SW 1271 (cell line): ENCODE data around the gene ZNF513.
A peak's percentile ranks its signal among the peaks of the same experiment; 100 is the strongest.

Experiments
- DNase-seq, 2 experiments: peaks; one replicate each; lab custom pipeline; 2025; lab: John Stamatoyannopoulos, UW

Gene ZNF513

GRCh38 chr2:27381577-27382181 is 1.1 kb upstream of the ZNF513 start:
- DNase-seq = no peak

- peak; percentile 74 to 88 for DNase-seq
Measured at GRCh38 chr2:27379836-27380625, 503 bp downstream of the ZNF513 start.

GRCh38 chr2:27379383-27379835 is 1.1 kb downstream of the ZNF513 start:
- no peak for DNase-seq

DNA sequence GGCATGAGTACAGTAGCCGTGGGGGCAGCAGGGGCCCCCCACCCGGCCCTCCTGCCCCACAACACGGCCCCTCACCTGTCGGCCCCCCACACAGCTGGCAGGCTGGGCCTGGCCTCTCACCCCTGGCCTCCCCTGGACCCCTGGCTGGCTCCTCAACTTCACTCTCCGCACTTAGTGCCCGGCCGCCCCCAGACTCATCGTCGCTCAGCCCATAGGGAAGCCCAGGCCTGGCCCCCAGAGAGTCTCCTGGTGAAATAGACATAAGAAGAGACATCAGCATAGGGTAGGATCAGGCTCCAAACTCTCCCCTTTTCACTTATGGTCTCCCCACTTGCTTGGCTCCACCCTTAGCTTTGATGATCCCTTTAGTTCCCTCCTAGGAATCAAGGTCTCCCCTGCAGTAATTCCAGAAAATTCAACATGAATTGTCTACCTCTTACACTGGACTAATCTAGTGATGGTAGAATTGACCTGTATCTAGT is 1.7 kb downstream of the ZNF513 start:
- DNase-seq = no peak

- DNase-seq = peak; percentile 38 to 51
Measured at GRCh38 chr2:27378096-27378808, 2.3 kb downstream of the ZNF513 start.

- DNase-seq = no peak
Measured at GRCh38 chr2:27377618-27378095, 2.9 kb downstream of the ZNF513 start.

DNA sequence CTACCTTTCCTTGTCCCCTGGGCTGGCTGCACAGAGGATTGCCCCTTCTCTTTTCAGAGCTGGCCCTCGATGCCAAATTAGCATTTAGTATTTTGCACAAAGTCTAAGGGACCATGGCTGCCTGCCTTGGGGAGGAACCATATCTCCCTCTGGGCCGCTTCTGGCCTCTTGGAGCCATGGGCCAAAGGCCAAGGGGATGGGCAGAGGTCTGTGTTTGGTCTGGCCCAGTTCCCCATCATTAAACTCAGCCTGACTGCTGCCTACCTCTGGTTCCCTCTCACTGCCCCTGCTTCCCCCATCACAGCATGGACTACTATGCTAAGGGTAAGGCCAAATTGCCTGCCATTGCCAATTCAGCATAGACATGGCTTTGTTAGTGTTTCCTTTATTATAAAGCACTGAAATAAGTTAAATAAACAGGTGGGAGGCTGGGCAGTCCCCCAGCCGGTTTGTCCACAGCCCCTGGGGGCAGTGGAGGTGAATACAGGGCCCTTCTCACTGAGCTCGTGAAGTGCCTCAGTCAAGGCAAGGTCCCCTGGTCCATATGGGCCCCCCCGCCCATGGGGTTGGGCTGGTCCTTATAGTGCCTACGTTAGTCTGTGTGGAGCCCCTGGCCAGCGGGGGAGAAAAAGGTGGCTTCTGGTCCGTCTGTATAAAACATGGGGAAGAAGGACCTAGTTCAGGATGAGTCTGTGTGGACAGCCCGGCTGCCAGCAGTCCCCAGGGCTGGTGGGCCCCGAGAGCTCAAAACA is 3.5 kb downstream of the ZNF513 start:
- no peak for DNase-seq

DNA sequence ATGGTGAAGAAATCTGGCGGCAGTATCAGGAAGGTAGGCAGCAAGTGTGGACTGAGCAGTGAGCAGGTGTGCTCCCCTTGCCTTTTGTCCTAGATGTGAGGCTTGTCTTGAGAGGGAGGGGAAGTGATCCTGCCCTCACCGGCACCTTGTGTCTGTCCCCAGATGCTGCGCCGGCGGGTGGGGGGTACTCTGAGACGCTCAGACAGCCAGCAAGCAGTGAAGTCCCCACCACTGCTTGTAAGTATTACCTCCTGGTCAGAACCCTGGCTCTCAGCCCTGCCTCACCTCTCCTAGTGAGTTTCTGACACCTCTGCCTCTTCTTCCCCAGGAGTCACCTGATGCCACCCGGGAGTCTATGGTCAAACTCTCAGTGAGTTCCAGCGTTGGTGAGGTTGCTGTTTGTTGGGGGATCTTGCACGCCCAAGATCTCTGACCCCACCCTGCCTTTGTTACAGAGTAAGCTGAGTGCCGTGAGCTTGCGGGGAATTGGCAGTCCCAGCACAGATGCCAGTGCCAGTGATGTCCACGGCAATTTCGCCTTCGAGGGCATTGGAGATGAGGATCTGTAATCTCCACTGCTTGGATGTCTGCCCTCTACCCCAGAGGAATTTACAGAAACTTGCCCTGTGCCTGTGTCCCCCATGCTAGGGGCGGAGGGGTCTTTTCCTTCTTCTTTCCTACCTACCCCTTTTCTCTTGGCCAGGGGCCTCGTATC is 4.2 kb downstream of the ZNF513 start:
- no peak for DNase-seq

DNA sequence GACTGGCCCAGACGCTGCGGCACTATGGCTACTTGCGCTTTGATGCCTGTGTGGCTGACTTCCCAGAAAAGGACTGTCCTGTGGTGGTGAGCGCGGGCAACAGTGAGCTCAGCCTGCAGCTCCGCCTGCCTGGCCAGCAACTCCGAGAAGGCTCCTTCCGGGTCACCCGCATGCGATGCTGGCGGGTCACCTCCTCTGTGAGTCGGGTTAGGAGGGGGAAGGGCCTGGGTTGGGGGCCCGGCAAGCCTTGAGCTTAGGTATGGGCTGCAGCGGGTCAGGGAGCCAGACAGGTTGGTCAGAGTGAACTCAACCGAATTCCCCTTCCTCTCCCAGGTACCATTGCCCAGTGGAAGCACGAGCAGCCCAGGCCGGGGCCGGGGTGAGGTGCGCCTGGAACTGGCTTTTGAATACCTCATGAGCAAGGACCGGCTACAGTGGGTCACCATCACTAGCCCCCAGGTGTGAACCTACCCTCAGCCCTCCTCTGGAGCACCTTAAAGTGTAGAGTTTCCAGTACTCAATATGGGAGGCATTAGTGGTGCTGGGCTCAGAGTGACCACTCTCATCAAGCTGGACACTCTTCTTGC is 4.9 kb downstream of the ZNF513 start:
- no peak for DNase-seq

GRCh38 chr2:27373567-27373966 is 7.0 kb downstream of the ZNF513 start:
- DNase-seq = no peak

DNA sequence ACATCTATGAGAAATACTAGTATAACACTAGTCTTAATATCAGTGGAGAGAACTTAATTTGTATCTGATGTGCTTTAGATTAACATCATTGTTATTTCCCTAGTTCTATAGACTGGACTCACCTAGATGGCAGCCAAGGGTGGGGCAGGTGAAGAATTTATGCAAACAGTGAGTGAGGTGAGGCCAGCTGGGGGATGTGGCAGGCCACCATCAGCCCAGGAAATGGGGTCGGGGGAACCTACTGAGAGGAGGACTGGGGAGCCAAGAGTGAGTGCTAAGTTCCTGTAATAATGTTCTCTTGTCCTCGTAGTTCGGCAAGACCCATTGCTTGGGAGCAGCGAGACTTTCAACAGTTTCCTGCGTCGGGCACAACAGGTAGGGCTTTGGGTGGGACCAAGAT is 7.6 kb downstream of the ZNF513 start:
- DNase-seq = no peak

DNA sequence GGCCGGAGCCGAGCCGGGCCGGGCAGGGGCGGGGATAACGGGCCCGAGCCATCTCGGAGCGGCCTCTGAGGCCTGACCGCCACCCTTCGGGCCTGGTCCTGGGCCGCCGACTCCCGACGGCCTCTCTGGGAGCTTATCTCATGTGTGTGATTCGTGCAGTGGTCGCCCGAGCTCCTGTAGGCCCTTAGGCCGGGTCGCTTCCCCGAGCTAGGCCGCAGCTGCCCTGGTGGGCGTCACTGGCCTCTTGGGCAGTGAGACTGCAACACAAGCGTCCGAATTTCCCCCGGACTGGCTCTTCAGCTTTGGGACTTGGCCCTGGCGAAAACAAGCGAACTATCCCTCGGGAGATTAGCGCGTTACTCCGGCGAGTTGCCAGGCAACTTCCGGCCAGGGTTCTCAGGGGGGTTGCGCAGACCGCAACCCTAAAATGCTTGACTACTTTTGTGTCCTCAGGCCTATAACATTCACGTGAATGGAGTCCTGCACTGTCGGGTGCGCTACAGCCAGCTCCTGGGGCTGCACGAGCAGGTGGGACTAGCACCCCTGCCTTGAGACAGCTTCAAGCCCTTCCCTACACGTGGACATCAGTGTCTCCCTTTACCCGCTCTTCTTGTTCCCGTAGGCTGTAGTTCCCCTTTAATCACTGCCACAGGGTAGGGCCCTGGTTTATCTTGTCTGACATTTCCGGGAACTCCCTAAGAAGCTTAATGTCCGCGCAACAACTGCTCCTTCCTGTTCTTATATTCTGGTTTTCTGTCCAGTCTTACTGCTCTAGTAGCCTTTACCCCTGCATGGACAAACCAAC is 9.5 kb downstream of the ZNF513 start:
- peak in 1 of 2 experiments; percentile 36 for DNase-seq

DNA sequence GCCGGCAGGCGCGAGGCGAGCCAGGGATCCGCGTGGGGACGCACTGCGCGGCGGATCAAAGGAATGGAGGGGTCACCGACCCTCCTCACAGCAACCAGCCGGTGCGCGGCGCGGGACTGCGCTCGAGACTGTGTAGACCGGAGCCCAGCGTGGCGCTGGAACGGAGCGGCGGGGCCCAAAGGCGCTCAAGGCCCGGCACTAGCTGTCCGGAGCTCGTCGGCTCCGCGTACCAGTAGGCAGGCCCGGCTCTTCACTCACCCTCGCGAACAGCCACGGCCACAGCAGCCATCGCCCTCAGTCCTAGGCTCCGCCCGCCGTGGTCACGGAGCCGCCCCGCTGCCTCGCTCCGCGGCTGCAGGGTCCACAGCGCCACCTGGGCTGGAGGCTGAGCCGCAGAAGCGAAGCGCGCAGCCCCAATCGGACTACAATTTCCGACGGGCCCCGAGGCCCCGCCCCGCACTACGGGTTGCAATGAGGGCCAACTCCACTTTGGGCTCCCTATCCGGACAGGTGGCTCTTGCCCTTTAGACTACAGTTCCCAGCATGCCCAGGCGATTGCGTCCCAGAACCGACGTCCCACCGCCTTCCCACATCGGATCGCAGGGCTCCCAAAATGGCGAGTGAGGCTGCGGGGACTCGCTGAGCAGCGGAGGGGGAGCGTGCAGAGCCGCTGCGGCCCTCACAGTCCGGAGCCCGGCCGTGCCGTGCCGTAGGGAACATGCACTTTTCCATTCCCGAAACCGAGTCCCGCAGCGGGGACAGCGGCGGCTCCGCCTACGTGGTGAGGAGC is 10.3 kb downstream of the ZNF513 start, which contains the start of the genes EIF2B4 and SNX17:
Gene EIF2B4, minus strand, starts transcription at position 313 of the 790 bp plus-strand sequence. Its CDS starts 24 bp downstream, at position 289.
Gene SNX17, plus strand, starts transcription at position 591 of the 790 bp plus-strand sequence. Its CDS starts 128 bp downstream, at position 719.
- DNase-seq = peak; percentile 99

DNA sequence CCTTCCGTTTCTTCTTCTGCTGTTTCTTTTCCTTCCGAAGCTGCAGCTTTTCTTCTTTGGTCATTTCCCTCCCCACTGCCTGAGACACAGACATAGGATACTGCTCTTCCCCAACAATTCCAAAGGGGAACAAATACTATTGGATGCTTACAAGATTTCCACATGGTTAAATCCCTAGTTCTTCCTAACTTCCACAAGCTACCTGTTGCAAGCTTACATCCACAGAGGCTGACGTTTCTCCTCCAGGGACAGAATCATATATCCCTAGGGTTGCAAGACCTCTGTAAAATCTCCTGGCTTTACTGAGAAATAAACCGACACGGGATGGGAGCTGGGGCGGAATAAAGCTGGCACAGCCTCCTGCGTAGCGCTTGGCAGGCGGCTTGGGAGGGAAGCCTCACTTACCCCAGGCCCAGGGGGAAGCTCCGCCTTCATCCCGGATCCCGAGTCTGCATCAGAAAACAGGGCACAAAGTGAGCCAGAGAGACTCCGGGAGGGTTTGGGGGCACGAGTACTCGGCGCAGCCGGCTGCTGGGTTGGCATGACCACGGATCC is 11.0 kb downstream of the ZNF513 start:
- DNase-seq = no peak

DNA sequence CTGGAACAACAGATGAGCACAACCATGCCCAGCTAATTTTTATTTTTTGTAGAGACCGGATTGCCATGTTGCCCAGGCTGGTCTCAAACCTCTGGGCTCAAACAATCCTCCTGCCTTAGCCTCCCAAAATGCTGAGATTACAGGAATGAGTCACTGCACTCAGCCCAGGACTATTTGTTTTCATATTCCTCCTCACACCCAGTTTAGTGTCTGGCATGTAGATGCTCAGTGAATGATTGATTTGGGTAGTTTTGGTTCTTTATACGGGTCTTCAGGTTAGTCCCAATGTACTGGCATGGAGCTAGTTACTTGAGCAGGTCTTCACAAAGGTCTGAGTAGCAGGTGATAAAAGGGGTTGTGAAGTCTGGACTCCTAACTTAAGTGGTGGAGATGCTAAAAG is 16.6 kb downstream of the ZNF513 start:
- DNase-seq = no peak

- DNase-seq = no peak
Measured at GRCh38 chr2:27362678-27363420, 17.7 kb downstream of the ZNF513 start.

DNA sequence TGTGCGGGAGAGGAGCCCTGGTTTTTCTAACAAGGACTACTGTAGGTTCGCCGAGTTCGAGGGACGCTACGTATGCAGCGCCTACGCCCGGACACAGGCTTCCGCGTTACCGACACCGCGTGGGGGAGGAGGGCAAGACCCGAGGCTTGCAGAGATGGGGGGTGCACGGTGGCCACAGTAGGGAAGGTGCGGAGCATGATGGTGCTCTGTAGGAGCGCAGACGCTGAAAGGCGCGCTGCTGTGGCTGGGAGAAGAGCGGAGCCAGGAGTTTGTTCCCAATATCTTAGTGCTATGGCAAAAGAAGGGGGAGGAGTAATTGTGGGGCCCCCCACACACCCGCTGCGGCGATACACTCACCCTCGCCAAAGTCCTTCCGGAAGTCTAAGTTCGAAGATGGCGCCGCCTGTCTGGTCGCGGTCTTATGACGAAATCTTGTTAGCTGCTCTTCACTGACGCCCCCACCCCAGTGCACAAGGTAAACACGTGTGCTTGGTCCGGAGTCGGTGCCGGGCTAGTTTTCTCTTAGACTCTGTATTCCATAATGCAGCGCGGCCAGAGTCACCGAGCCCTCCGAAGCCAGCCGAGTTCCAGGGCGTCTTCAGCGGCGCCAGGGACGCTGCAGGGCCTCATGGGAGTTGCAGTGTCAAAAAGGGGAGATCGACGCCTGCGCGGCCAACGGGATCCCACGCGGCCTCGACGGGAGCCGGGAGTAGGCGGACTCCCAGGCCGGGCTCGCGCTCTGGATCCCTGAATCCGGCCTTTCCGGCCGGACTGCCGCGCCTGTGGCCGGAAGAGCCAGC is 24.0 kb downstream of the ZNF513 start, which contains the start of gene GTF3C2:
Gene GTF3C2, minus strand, starts transcription at position 383 of the 800 bp plus-strand sequence. CDS start 13,210 bp downstream, outside the sequence.
- peak; percentile 99 to 100 for DNase-seq
